Measurements from ENCODE around the gene SRPK2. TPM values are rescaled to one million over a fixed set of nuclear protein-coding genes. Genes with fewer than 3 reads are reported as not detected.

The SRPK2 gene
- total RNA-seq, 1 donor from 2014 or later, result 54.8 TPM

- peaks cover 17% of the 10 kb centered on the region for H3K36me3 Mint-ChIP-seq (ENCODE audit: low read depth, unreplicated experiment)
- Histone ChIP-seq H3K4me3 (ENCODE audit: insufficient read depth, low read depth, low read length) (no peak overlapping the region), H3K36me3 (ENCODE audit: insufficient read depth, low read length) (peaks cover 7% of the 10 kb centered on the region), H3K79me2 (ENCODE audit: insufficient read depth, low read length) (peaks cover 15% of the 10 kb centered on the region), H2AFZ (ENCODE audit: low read depth, low read length) (no peak overlapping the region), H3K27me3 (ENCODE audit: insufficient read depth, low read length) (no peaks in the 10 kb centered on the region), H3K4me2 (ENCODE audit: low read length) (no peak overlapping the region), H3K9me3 (ENCODE audit: insufficient read depth, low read depth, low read length) (no peaks in the 10 kb centered on the region), H3K4me1 (ENCODE audit: insufficient read depth, low read length) (no peaks in the 10 kb centered on the region), H3K27ac (ENCODE audit: low read depth, low read length) (no peak overlapping the region), H3K9ac (ENCODE audit: low read length) (no peak overlapping the region), H4K20me1 (ENCODE audit: insufficient read depth, low read length) (peaks cover 80% of the 10 kb centered on the region)
- no peak overlapping the region for H3K4me3 Mint-ChIP-seq (ENCODE audit: unreplicated experiment)
- no peaks in the 10 kb centered on the region for H3K9me3 Mint-ChIP-seq (ENCODE audit: unreplicated experiment)
- no peaks in the 10 kb centered on the region for H3K27me3 Mint-ChIP-seq (ENCODE audit: low read depth, unreplicated experiment)
- FAIRE-seq (no peak), DNase-seq (ENCODE audit: low read depth) (no peak)
- no peak for TF ChIP-seq EZH2 (IDR thresholded peaks at IDR 0.05; ENCODE audit: insufficient read depth, low read length)
- TF ChIP-seq, protein P1, sequence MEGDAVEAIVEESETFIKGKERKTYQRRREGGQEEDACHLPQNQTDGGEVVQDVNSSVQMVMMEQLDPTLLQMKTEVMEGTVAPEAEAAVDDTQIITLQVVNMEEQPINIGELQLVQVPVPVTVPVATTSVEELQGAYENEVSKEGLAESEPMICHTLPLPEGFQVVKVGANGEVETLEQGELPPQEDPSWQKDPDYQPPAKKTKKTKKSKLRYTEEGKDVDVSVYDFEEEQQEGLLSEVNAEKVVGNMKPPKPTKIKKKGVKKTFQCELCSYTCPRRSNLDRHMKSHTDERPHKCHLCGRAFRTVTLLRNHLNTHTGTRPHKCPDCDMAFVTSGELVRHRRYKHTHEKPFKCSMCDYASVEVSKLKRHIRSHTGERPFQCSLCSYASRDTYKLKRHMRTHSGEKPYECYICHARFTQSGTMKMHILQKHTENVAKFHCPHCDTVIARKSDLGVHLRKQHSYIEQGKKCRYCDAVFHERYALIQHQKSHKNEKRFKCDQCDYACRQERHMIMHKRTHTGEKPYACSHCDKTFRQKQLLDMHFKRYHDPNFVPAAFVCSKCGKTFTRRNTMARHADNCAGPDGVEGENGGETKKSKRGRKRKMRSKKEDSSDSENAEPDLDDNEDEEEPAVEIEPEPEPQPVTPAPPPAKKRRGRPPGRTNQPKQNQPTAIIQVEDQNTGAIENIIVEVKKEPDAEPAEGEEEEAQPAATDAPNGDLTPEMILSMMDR (IDR thresholded peaks at IDR 0.05; ENCODE audit: insufficient read depth, low read depth, low read length), result no peak
- H3K4me1 Mint-ChIP-seq (ENCODE audit: low read depth, unreplicated experiment), result peaks cover 22% of the 10 kb centered on the region
- no peak overlapping the region for H3K27ac Mint-ChIP-seq (ENCODE audit: unreplicated experiment)
Observed at GRCh38 chr7:105132835-105133234, 255.9 kb downstream of the SRPK2 start.

DNA sequence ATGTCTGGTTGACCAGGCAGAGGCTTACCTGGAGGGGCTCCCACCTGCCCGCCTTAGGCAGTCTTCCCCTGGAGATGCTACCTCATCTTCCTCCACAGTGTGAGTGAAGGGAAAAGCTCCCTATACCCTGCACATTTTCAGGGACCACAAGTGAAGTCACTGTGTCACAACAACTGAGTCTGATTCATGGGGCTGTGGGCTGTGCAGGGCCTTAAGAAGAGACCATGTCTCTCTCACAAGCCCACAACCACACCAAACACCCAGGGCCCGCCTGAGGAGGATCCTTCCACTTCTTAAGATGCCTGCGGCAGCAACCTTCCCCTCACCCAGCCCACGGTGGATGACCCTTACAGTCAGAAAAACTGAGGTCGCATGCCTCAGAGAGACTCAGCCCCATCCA is 256.4 kb downstream of the SRPK2 start:
- peaks cover 22% of the 10 kb centered on the region for H3K4me1 Mint-ChIP-seq (ENCODE audit: low read depth, unreplicated experiment)
- no peaks in the 10 kb centered on the region for H3K9me3 Mint-ChIP-seq (ENCODE audit: unreplicated experiment)
- H3K27ac Mint-ChIP-seq (ENCODE audit: unreplicated experiment), result no peak overlapping the region
- peaks cover 75% of the 10 kb centered on the region for H4K20me1 ChIP-seq (ENCODE audit: insufficient read depth, low read length)
- DNase-seq (ENCODE audit: low read depth) (no peak), FAIRE-seq (no peak)
- no peak overlapping the region for H3K27ac ChIP-seq (ENCODE audit: low read depth, low read length)
- H3K4me1 ChIP-seq (ENCODE audit: insufficient read depth, low read length), result no peaks in the 10 kb centered on the region
- H3K79me2 ChIP-seq (ENCODE audit: insufficient read depth, low read length), result peaks cover 15% of the 10 kb centered on the region
- no peak overlapping the region for H2AFZ ChIP-seq (ENCODE audit: low read depth, low read length)
- no peak for TF ChIP-seq EZH2 (IDR thresholded peaks at IDR 0.05; ENCODE audit: insufficient read depth, low read length)
- TF ChIP-seq, protein P1 (IDR thresholded peaks at IDR 0.05; ENCODE audit: insufficient read depth, low read depth, low read length), result no peak
- no peak overlapping the region for H3K4me3 Mint-ChIP-seq (ENCODE audit: unreplicated experiment)
- no peaks in the 10 kb centered on the region for H3K27me3 Mint-ChIP-seq (ENCODE audit: low read depth, unreplicated experiment)
- no peak overlapping the region for H3K4me3 ChIP-seq (ENCODE audit: insufficient read depth, low read depth, low read length)
- H3K4me2 ChIP-seq (ENCODE audit: low read length), result no peak overlapping the region
- no peaks in the 10 kb centered on the region for H3K27me3 ChIP-seq (ENCODE audit: insufficient read depth, low read length)
- no peak overlapping the region for H3K9ac ChIP-seq (ENCODE audit: low read length)
- H3K36me3 Mint-ChIP-seq (ENCODE audit: low read depth, unreplicated experiment), result peaks cover 18% of the 10 kb centered on the region
- H3K9me3 ChIP-seq (ENCODE audit: insufficient read depth, low read depth, low read length), result no peaks in the 10 kb centered on the region
- H3K36me3 ChIP-seq (ENCODE audit: insufficient read depth, low read length), result peaks cover 6% of the 10 kb centered on the region

DNA sequence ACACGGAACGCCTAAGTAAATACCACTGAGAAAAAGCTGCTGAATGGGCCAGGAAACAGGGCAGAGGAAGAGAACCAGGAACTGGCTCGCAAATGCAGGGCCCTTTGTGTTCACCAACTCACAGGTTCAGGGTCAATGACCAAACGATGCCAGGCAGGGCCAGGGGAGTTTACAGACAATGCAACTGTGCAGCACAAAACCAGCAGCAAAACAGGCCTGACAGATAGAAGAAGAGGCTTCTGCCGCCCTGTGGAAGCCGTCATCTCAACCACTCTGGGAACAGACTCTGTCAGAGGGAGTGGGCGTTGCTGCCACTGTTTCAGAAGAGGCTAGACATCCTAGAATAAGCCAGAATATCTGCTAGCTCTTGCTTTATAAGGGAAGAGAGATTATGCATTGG is 256.8 kb downstream of the SRPK2 start:
- Histone ChIP-seq H3K36me3 (ENCODE audit: insufficient read depth, low read length) (peaks cover 4% of the 10 kb centered on the region), H2AFZ (ENCODE audit: low read depth, low read length) (no peak overlapping the region), H3K4me2 (ENCODE audit: low read length) (no peak overlapping the region), H3K4me3 (ENCODE audit: insufficient read depth, low read depth, low read length) (no peak overlapping the region), H3K79me2 (ENCODE audit: insufficient read depth, low read length) (peaks cover 15% of the 10 kb centered on the region), H4K20me1 (ENCODE audit: insufficient read depth, low read length) (peaks cover 70% of the 10 kb centered on the region), H3K9me3 (ENCODE audit: insufficient read depth, low read depth, low read length) (no peaks in the 10 kb centered on the region), H3K4me1 (ENCODE audit: insufficient read depth, low read length) (no peaks in the 10 kb centered on the region), H3K9ac (ENCODE audit: low read length) (no peak overlapping the region), H3K27me3 (ENCODE audit: insufficient read depth, low read length) (no peaks in the 10 kb centered on the region), H3K27ac (ENCODE audit: low read depth, low read length) (no peak overlapping the region)
- FAIRE-seq (no peak), DNase-seq (ENCODE audit: low read depth) (no peak)
- Mint-ChIP-seq H3K4me3 (ENCODE audit: unreplicated experiment) (peak overlapping the region; percentile 29), H3K36me3 (ENCODE audit: low read depth, unreplicated experiment) (peaks cover 17% of the 10 kb centered on the region), H3K9me3 (ENCODE audit: unreplicated experiment) (no peaks in the 10 kb centered on the region), H3K4me1 (ENCODE audit: low read depth, unreplicated experiment) (peaks cover 24% of the 10 kb centered on the region), H3K27ac (ENCODE audit: unreplicated experiment) (no peak overlapping the region), H3K27me3 (ENCODE audit: low read depth, unreplicated experiment) (no peaks in the 10 kb centered on the region)
- TF ChIP-seq EZH2 (IDR thresholded peaks at IDR 0.05; ENCODE audit: insufficient read depth, low read length), result no peak
- TF ChIP-seq, protein P1 (IDR thresholded peaks at IDR 0.05; ENCODE audit: insufficient read depth, low read depth, low read length), result no peak

All from astrocyte (in vitro differentiated cells and primary cell).